ENCODE data around the gene SH3RF2.
"Not testable (repeated sequence)": the region's sequence is repeated elsewhere in the genome, so short reads cannot be mapped to it uniquely, and the experiment has no call there.

SH3RF2 gene

DNA sequence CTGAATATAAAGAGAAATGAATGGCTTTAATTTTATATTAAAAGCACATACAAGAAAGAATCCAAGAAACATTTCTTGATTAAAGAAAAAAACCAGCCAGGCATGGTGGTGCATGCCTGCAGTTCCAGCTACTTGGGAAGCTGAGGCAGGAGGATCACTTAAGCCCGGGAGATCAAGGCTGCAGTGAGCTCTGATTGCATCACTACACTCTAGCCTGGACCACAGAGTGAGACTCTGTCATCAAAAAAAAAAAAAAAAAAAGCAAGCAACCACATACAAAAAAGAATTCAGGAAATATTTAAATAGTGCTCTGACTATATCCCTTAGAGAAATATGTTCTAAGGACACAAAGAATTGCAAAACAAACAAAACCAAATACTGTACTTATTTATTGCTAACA lies 171.5 kb downstream of the SH3RF2 start:
- H3K27ac ChIP-seq: no peak overlapping the region
- TF ChIP-seq, protein P1, sequence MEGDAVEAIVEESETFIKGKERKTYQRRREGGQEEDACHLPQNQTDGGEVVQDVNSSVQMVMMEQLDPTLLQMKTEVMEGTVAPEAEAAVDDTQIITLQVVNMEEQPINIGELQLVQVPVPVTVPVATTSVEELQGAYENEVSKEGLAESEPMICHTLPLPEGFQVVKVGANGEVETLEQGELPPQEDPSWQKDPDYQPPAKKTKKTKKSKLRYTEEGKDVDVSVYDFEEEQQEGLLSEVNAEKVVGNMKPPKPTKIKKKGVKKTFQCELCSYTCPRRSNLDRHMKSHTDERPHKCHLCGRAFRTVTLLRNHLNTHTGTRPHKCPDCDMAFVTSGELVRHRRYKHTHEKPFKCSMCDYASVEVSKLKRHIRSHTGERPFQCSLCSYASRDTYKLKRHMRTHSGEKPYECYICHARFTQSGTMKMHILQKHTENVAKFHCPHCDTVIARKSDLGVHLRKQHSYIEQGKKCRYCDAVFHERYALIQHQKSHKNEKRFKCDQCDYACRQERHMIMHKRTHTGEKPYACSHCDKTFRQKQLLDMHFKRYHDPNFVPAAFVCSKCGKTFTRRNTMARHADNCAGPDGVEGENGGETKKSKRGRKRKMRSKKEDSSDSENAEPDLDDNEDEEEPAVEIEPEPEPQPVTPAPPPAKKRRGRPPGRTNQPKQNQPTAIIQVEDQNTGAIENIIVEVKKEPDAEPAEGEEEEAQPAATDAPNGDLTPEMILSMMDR (conservative IDR thresholded peaks at IDR 0.05): no peak

DNA sequence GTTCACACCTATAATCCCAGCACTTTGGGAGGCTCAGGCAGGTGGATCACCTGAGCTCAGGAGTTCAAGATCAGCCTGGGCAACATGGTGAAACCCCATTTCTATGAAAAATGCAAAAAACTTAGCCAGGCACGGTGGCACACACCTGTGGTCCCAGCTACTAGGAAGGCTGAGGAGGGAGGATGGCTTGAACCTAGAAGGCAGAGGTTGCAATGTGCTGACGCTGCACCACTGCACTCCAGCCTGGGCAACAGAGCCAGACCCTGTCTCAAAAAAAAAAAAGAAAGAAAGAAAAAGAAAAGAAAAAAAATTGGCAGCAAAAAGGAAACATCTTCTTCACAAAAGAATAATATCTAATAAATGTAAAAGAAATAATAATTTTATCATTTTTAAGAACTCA lies 172.5 kb downstream of the SH3RF2 start:
- H3K27ac ChIP-seq: not testable (repeated sequence)

DNA sequence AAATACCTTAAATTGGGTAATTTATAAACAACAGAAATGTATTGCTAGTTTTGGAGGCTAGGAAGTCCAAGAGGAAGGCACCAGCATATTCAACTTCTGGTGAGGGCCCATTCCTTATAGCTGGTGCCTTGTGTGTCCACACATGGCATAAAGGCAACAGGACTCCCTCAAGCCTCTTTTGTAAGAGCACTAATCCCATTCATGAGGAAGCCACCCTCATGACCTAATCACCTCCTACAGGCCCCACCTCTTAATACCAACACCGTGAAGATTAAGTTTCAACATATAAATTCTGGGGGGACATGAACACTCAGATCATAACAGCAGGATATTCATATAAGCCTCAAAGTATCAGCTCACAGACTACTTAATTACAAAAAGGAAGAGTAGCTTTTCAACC lies 173.0 kb downstream of the SH3RF2 start:
- H3K27ac ChIP-seq: no peak overlapping the region
- TF ChIP-seq, protein P1 (conservative IDR thresholded peaks at IDR 0.05): no peak

DNA sequence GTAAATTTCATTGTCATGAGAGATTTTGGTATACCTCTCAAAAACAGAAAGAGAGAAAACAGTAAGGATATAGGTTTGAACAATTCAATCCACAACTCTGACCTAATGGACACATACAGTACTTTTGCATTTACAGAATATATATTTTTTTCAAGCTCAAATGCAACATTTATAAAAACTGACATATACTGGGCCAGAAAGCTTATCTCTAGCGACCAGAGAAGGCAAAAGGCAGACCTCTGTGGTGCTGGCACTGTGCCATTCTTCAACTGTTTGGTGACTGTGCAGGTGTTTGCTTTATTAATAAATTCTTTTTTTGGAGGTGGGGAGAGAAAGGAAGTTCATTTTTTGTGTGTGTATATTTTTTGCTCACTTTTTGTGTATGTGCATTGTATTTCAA lies 175.0 kb downstream of the SH3RF2 start:
- H3K27ac ChIP-seq: no peak overlapping the region

DNA sequence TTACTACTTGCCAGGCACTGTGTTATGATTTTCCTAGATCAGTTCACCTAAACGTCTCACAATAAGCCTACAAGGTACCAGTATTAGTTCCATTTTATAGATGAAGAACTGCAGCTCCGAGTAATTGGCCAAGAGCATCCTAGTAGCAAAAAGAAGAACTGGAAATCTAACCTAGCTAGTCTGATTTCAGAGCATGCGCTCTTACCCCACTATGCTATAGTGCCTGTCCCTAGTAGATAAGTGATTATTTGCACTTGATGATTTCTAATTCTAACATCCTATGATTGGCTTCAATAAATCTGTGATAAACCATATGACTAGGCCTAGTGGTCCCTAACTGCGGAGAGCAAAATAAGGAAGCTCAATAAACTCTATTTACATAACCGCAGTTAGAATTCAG lies 176.1 kb downstream of the SH3RF2 start:
- TF ChIP-seq, protein P1 (conservative IDR thresholded peaks at IDR 0.05): no peak
- H3K27ac ChIP-seq: no peak overlapping the region

More for the DNA sequence above, 175.0 kb downstream of the SH3RF2 start:
- TF ChIP-seq, protein P1 (conservative IDR thresholded peaks at IDR 0.05): no peak

All from VCaP (cell line).